GM12878 (cell line): ENCODE results near the gene DNASE1L3. TPM values are rescaled to one million over a fixed set of nuclear protein-coding genes. Genes with fewer than 3 reads are reported as not detected.

Experiments
- CHD1 ChIP-seq: IDR thresholded peaks from 2 replicates; pipeline ENCODE4 v1.6.1; 2012; ENCODE audit warnings: low read depth, low read length, improper control_type of control experiment
- CTCF ChIP-seq, 3 experiments: IDR thresholded peaks in 2 of 3; conservative IDR thresholded peaks in 1 of 3; 2 replicates each; pipeline ENCODE4 v1.5.1; 2011; ENCODE audit warnings: low read depth in 3 of 3, low read length in 3 of 3, mild to moderate bottlenecking in 3 of 3, control low read depth in 2 of 3, moderate library complexity in 2 of 3, inconsistent platforms in 1 of 3, mixed read lengths in 1 of 3; ENCODE audit not compliant: control insufficient read depth in 2 of 3, insufficient read depth in 1 of 3; ENCODE audit errors: extremely low read depth in 1 of 3
- E2F4 ChIP-seq: IDR thresholded peaks from 2 replicates; pipeline ENCODE4 v1.6.1; 2012; ENCODE audit warnings: low read depth, low read length, improper control_type of control experiment
- ESRRA ChIP-seq: IDR thresholded peaks from 2 replicates; pipeline ENCODE4 v1.6.1; 2012; ENCODE audit warnings: mild to moderate bottlenecking, low read length, improper control_type of control experiment
- IRF3 ChIP-seq: fragments of 450-650 bp; IDR thresholded peaks from 2 replicates; pipeline ENCODE4 v1.6.1; 2014; ENCODE audit warnings: mild to moderate bottlenecking
- KDM1A ChIP-seq: fragments of 200-600 bp; sonication (generic); IDR thresholded peaks from 2 replicates; pipeline ENCODE4 v1.6.1; 2016; ENCODE audit warnings: borderline replicate concordance
- NBN ChIP-seq: fragments of 450-650 bp; IDR thresholded peaks from 2 replicates; pipeline ENCODE4 v1.6.1; 2016
- PAX8 ChIP-seq: fragments of 450-650 bp; IDR thresholded peaks from 2 replicates; pipeline ENCODE4 v1.6.1; 2017; ENCODE audit warnings: mild to moderate bottlenecking, moderate library complexity
- PRDM15 ChIP-seq: fragments of 450-650 bp; formaldehyde crosslinking; IDR thresholded peaks from 2 replicates; pipeline ENCODE4 v1.4.0; 2020; ENCODE audit warnings: mild to moderate bottlenecking, moderate library complexity
- SPI1 ChIP-seq: IDR thresholded peaks from 2 replicates; pipeline ENCODE4 v1.6.1; 2011; ENCODE audit warnings: low read depth, mild to moderate bottlenecking, low read length, moderate library complexity, borderline replicate concordance; ENCODE audit not compliant: insufficient read depth
- polyA plus RNA-seq, 11 experiments: library from polyadenylated mRNA; depleted of rRNA in 4 of 11; unstranded in 6 of 11; stranded (reverse) in 5 of 11; fragments of >200 nt; fragmentation: Nextera tagmentation in 4 of 11; fragmentation: Illumina TruSeq in 1 of 11; extraction: Ambion mirVana in 4 of 11; extraction: Trizol in 1 of 11; gene quantifications; 1 replicate in 1 of 11; 2 replicates in 10 of 11; pipeline versions ENCODE4 v1.2.1 to v1.2.3, GENCODE V29; 2011 to 2016; ENCODE audit warnings: inconsistent platforms in 2 of 11, missing spikeins in 2 of 11, low read depth in 1 of 11
- total RNA-seq, 4 experiments: library from RNA; depleted of rRNA in 3 of 4; stranded (reverse); fragments of >200 nt in 3 of 4; fragmentation: Illumina TruSeq in 1 of 4; extraction: Trizol in 1 of 4; gene quantifications; 2 replicates each; pipeline versions ENCODE4 v1.2.1 to v1.2.3, GENCODE V29; 2013 to 2021
- TF ChIP-seq, protein P1 (sequence below): fragments of 450-650 bp; IDR thresholded peaks from 2 replicates; pipeline ENCODE4 v1.6.1; 2017; ENCODE audit warnings: mild to moderate bottlenecking, moderate library complexity

Gene DNASE1L3
- total and polyA plus RNA-seq, 10 of the 15 experiments (the other 5 are each of a cell fraction or from before 2014, with no cell fraction given): 3.2 to 72.1 (median 6.3) TPM

- TF ChIP-seq, protein P1, sequence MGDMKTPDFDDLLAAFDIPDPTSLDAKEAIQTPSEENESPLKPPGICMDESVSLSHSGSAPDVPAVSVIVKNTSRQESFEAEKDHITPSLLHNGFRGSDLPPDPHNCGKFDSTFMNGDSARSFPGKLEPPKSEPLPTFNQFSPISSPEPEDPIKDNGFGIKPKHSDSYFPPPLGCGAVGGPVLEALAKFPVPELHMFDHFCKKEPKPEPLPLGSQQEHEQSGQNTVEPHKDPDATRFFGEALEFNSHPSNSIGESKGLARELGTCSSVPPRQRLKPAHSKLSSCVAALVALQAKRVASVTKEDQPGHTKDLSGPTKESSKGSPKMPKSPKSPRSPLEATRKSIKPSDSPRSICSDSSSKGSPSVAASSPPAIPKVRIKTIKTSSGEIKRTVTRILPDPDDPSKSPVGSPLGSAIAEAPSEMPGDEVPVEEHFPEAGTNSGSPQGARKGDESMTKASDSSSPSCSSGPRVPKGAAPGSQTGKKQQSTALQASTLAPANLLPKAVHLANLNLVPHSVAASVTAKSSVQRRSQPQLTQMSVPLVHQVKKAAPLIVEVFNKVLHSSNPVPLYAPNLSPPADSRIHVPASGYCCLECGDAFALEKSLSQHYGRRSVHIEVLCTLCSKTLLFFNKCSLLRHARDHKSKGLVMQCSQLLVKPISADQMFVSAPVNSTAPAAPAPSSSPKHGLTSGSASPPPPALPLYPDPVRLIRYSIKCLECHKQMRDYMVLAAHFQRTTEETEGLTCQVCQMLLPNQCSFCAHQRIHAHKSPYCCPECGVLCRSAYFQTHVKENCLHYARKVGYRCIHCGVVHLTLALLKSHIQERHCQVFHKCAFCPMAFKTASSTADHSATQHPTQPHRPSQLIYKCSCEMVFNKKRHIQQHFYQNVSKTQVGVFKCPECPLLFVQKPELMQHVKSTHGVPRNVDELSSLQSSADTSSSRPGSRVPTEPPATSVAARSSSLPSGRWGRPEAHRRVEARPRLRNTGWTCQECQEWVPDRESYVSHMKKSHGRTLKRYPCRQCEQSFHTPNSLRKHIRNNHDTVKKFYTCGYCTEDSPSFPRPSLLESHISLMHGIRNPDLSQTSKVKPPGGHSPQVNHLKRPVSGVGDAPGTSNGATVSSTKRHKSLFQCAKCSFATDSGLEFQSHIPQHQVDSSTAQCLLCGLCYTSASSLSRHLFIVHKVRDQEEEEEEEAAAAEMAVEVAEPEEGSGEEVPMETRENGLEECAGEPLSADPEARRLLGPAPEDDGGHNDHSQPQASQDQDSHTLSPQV: 0 out of 2 replicates have a peak, but pooled peaks have one; percentile 87
- no peak for TF ChIP-seq CHD1
- no peak for TF ChIP-seq KDM1A
- no peak for TF ChIP-seq PRDM15 (CRISPR knock-in tag)
- peak; percentile 90 for TF ChIP-seq SPI1
- peak; percentile 27 to 53 (median 52) for TF ChIP-seq CTCF (IDR thresholded peaks at IDR 0.05 in 2 of 3, conservative IDR thresholded peaks at IDR 0.05 in 1 of 3; ENCODE audit: control insufficient read depth in 2 of 3, extremely low read depth in 1 of 3, insufficient read depth in 1 of 3, low read depth in 3 of 3, low read length in 3 of 3)
- TF ChIP-seq IRF3: no peak
- no peak for TF ChIP-seq ESRRA
- no peak for TF ChIP-seq PAX8
- TF ChIP-seq NBN: peak; percentile 86; the same call in 1 of the 2 replicates
- TF ChIP-seq E2F4: no peak
Observed at GRCh38 chr3:58214484-58215316, 3.9 kb upstream of the DNASE1L3 start (continued).
